GM12874 (cell line): Measurements from ENCODE around the gene EXOC7.

Experiments used
- CTCF ChIP-seq: IDR thresholded peaks from 2 replicates; pipeline ENCODE4 v1.5.1; 2011; ENCODE audit warnings: low read depth, mild to moderate bottlenecking, control low read depth, low read length, moderate library complexity; ENCODE audit not compliant: insufficient read depth

EXOC7 gene

GRCh38 chr17:76148015-76148326 is 44.4 kb upstream of the EXOC7 start:
- TF ChIP-seq CTCF, result no peak

GRCh38 chr17:76147211-76148014 is 43.8 kb upstream of the EXOC7 start:
- no peak for TF ChIP-seq CTCF

- TF ChIP-seq CTCF, result no peak
These were observed 42.7 kb upstream of the EXOC7 start for GRCh38 chr17:76146053-76146851.

- TF ChIP-seq CTCF, result no peak
These were observed 41.9 kb upstream of the EXOC7 start for GRCh38 chr17:76145231-76146052.

- TF ChIP-seq CTCF, result no peak
These were observed 39.0 kb upstream of the EXOC7 start for GRCh38 chr17:76142585-76143041.

- no peak for TF ChIP-seq CTCF
These were observed 38.5 kb upstream of the EXOC7 start for GRCh38 chr17:76142039-76142584.
